ENCODE measurements around the gene ERVV-1.

- no peak for TF ChIP-seq CTCF (conservative IDR thresholded peaks at IDR 0.05; ENCODE audit: low read depth, low read length)
- TF ChIP-seq EZH2 (IDR thresholded peaks at IDR 0.05; ENCODE audit: borderline replicate concordance, low read depth, low read length, poor library complexity, severe bottlenecking) = no peak
Measured at GRCh38 chr19:53002479-53002878, 11.2 kb upstream of the ERVV-1 start.

All from A673 (cell line).